ENCODE data around the gene ANXA5.

DNA sequence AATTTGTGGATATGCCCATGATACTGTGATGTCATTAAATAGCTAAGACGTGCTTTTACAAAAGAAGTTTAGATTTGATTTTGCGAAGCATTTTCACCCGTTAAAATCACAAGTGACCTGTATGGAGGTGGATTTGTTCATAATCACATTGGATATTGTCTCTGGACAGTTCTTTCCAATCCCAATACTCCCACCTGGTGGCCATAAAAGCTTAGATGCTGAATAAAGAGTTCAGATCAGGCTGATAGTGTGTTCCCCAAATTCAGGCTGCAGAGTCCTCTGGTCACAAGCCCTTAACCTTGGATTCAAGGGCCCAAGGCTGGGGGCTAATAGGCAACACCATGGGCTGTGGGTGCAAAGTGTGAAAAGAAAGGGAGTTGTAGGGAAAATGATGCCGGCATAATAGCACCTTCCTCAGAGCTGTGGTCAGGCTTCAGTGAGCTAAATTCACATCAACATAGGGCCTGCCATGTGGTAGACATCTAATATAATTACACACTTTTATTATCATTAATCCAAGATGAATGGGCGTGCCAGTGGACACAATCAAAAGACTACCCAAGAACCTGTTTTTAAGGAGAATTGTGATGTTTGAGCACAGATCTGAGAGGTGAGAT lies 40.1 kb upstream of the ANXA5 start:
- TF ChIP-seq, protein P1, sequence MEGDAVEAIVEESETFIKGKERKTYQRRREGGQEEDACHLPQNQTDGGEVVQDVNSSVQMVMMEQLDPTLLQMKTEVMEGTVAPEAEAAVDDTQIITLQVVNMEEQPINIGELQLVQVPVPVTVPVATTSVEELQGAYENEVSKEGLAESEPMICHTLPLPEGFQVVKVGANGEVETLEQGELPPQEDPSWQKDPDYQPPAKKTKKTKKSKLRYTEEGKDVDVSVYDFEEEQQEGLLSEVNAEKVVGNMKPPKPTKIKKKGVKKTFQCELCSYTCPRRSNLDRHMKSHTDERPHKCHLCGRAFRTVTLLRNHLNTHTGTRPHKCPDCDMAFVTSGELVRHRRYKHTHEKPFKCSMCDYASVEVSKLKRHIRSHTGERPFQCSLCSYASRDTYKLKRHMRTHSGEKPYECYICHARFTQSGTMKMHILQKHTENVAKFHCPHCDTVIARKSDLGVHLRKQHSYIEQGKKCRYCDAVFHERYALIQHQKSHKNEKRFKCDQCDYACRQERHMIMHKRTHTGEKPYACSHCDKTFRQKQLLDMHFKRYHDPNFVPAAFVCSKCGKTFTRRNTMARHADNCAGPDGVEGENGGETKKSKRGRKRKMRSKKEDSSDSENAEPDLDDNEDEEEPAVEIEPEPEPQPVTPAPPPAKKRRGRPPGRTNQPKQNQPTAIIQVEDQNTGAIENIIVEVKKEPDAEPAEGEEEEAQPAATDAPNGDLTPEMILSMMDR (conservative IDR thresholded peaks at IDR 0.05), result peak; percentile 70
- TF ChIP-seq ZFX (IDR thresholded peaks at IDR 0.05), result no peak

Data from C4-2B (cell line).